WTC11 (cell line): Measurements from ENCODE around the gene FAM78B. TPM values are rescaled to one million over a fixed set of nuclear protein-coding genes. Genes with fewer than 3 reads are reported as not detected.
A peak's percentile ranks its signal among the peaks of the same experiment; 100 is the strongest.

Source experiments
- ATAC-seq: fragments of 200-7000 bp; cut with Tn5 transposase; 2 replicates; pipeline ENCODE4 v1.10.0; 2021; ENCODE audit warnings: mild to moderate bottlenecking, moderate library complexity
- CTCF ChIA-PET: fragments of 300-600 bp; sonication (Branson Sonifier 250); formaldehyde crosslinking; loops from one replicate; lab custom pipeline; 2021; ENCODE audit warnings: antibody characterized with exemption; lab: Charles Lee
- POLR2A ChIA-PET: fragments of 350-600 bp; sonication (Branson Sonifier 250); formaldehyde crosslinking; loops from one replicate; lab custom pipeline; 2021; ENCODE audit warnings: antibody characterized with exemption; lab: Charles Lee
- DNase-seq: peaks from one replicate; pipeline ENCODE4 v3.0.0; 2021; ENCODE audit warnings: low spot score
- H3K27ac Mint-ChIP-seq: 2 replicates; pipeline ENCODE4 v1.8.0; 2021; ENCODE audit warnings: mixed read lengths
- H3K27me3 Mint-ChIP-seq: 2 replicates; pipeline ENCODE4 v1.8.0; 2021; ENCODE audit warnings: low read depth, mild to moderate bottlenecking, moderate library complexity, mixed read lengths
- H3K36me3 Mint-ChIP-seq: 2 replicates; pipeline ENCODE4 v1.8.0; 2021; ENCODE audit warnings: mixed read lengths
- H3K4me1 Mint-ChIP-seq: 2 replicates; pipeline ENCODE4 v1.8.0; 2022; ENCODE audit warnings: mixed read lengths
- H3K4me3 Mint-ChIP-seq: 2 replicates; pipeline ENCODE4 v1.8.0; 2021; ENCODE audit warnings: mild to moderate bottlenecking, moderate library complexity, mixed read lengths
- H3K9me3 Mint-ChIP-seq: 2 replicates; pipeline ENCODE4 v1.8.0; 2021; ENCODE audit warnings: mixed read lengths
- CTCF ChIP-seq: fragments of 200-600 bp; IDR thresholded peaks from 2 replicates; pipeline ENCODE4 v1.8.0; 2022; ENCODE audit warnings: antibody characterized with exemption
- ETV6 ChIP-seq: sonication (generic); formaldehyde crosslinking; IDR thresholded peaks from 2 replicates; pipeline ENCODE4 v1.8.1; 2022; ENCODE audit warnings: mild to moderate bottlenecking, missing genetic modification reagents
- FOXP4 ChIP-seq: sonication (generic); formaldehyde crosslinking; IDR thresholded peaks from 2 replicates; pipeline ENCODE4 v1.8.0; 2022; ENCODE audit warnings: mild to moderate bottlenecking, missing genetic modification reagents
- GTF2I ChIP-seq: fragments of 250-450 bp; sonication (Bioruptor Pico); conservative IDR thresholded peaks from 2 replicates; pipeline ENCODE4 v1.4.0; 2021; ENCODE audit warnings: mild to moderate bottlenecking
- MXD4 ChIP-seq: fragments of 250-450 bp; sonication (Bioruptor Pico); IDR thresholded peaks from 2 replicates; pipeline ENCODE4 v1.8.0; 2021; ENCODE audit warnings: mild to moderate bottlenecking, moderate library complexity, borderline replicate concordance
- MYBL2 ChIP-seq: sonication (generic); formaldehyde crosslinking; IDR thresholded peaks from 2 replicates; pipeline ENCODE4 v1.8.1; 2023; ENCODE audit warnings: mild to moderate bottlenecking, moderate library complexity, missing genetic modification reagents
- OVOL2 ChIP-seq: fragments of 250-450 bp; sonication (Bioruptor Pico); IDR thresholded peaks from 2 replicates; pipeline ENCODE4 v1.9.0; 2021; ENCODE audit warnings: mild to moderate bottlenecking, borderline replicate concordance
- PRDM15 ChIP-seq: sonication (generic); formaldehyde crosslinking; IDR thresholded peaks from 2 replicates; pipeline ENCODE4 v1.8.0; 2022; ENCODE audit warnings: missing genetic modification reagents
- ZBTB21 ChIP-seq: sonication (generic); formaldehyde crosslinking; IDR thresholded peaks from 2 replicates; pipeline ENCODE4 v1.8.1; 2023; ENCODE audit warnings: mild to moderate bottlenecking, missing genetic modification reagents, borderline replicate concordance
- ZNF121 ChIP-seq: sonication (generic); formaldehyde crosslinking; IDR thresholded peaks from 2 replicates; pipeline ENCODE4 v1.8.0; 2023; ENCODE audit warnings: missing genetic modification reagents
- ZNF219 ChIP-seq: sonication (generic); formaldehyde crosslinking; IDR thresholded peaks from 2 replicates; pipeline ENCODE4 v1.8.0; 2023; ENCODE audit warnings: missing genetic modification reagents, mild to moderate bottlenecking, borderline replicate concordance
- ZNF512 ChIP-seq: sonication (generic); formaldehyde crosslinking; IDR thresholded peaks from 2 replicates; pipeline ENCODE4 v1.8.1; 2022; ENCODE audit warnings: missing genetic modification reagents, borderline replicate concordance
- total RNA-seq: library from RNA; stranded (reverse); gene quantifications from 3 replicates; pipeline ENCODE4 v1.2.3, GENCODE V29; 2021
- TF ChIP-seq, protein P1 (sequence below): sonication (generic); formaldehyde crosslinking; IDR thresholded peaks from 2 replicates; pipeline ENCODE4 v1.8.1; 2022; ENCODE audit warnings: mild to moderate bottlenecking, missing genetic modification reagents, moderate library complexity, borderline replicate concordance
- TF ChIP-seq, protein P2 (sequence below): fragments of 250-450 bp; sonication (Bioruptor Pico); IDR thresholded peaks from 2 replicates; pipeline ENCODE4 v1.9.0; 2021; ENCODE audit warnings: moderate library complexity, mild to moderate bottlenecking, inconsistent platforms, borderline replicate concordance
- TF ChIP-seq, protein P3 (sequence below): sonication (generic); formaldehyde crosslinking; IDR thresholded peaks from 2 replicates; pipeline ENCODE4 v1.8.0; 2022; ENCODE audit warnings: mild to moderate bottlenecking, missing genetic modification reagents

FAM78B gene
- total RNA-seq, 1 experiment from 2014 or later, result 2.6 TPM

- H3K4me3 Mint-ChIP-seq, result no peak overlapping the region
- H3K36me3 Mint-ChIP-seq, result no peaks in the 10 kb centered on the region
- no peaks in the 10 kb centered on the region for H3K27me3 Mint-ChIP-seq
- H3K27ac Mint-ChIP-seq, result no peak overlapping the region
- DNase-seq (no peak), ATAC-seq (no peak)
- POLR2A ChIA-PET, result no interaction called here
- TF ChIP-seq ZNF512 (CRISPR knock-in tag), result no peak
- CTCF ChIA-PET, result no interaction called here
- peaks cover 7% of the 10 kb centered on the region for H3K4me1 Mint-ChIP-seq
- H3K9me3 Mint-ChIP-seq, result no peaks in the 10 kb centered on the region
Measured at GRCh38 chr1:166133857-166134256, 32.9 kb downstream of the FAM78B start.

- DNase-seq, result no peak
- H3K36me3 Mint-ChIP-seq, result no peaks in the 10 kb centered on the region
- H3K27me3 Mint-ChIP-seq, result no peaks in the 10 kb centered on the region
- POLR2A ChIA-PET, result no interaction called here
- no peak overlapping the region for H3K4me3 Mint-ChIP-seq
- ATAC-seq, result no peak; the same call in 1 of the 2 replicates
- peaks cover 12% of the 10 kb centered on the region for H3K4me1 Mint-ChIP-seq
- TF ChIP-seq ETV6 (CRISPR knock-in tag) (no peak), MYBL2 (no peak), ZBTB21 (CRISPR knock-in tag) (no peak), MXD4 (no peak), CTCF (peak; percentile 46), OVOL2 (CRISPR knock-in tag) (no peak), GTF2I (CRISPR knock-in tag) (no peak), ZNF219 (CRISPR knock-in tag) (no peak)
- TF ChIP-seq, protein P1, sequence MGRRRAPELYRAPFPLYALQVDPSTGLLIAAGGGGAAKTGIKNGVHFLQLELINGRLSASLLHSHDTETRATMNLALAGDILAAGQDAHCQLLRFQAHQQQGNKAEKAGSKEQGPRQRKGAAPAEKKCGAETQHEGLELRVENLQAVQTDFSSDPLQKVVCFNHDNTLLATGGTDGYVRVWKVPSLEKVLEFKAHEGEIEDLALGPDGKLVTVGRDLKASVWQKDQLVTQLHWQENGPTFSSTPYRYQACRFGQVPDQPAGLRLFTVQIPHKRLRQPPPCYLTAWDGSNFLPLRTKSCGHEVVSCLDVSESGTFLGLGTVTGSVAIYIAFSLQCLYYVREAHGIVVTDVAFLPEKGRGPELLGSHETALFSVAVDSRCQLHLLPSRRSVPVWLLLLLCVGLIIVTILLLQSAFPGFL (CRISPR knock-in tag), result no peak
- H3K27ac Mint-ChIP-seq, result no peak overlapping the region
- CTCF ChIA-PET, result interaction anchor here (0.8 to 1.7 kb wide), 8 partner anchors 10 to 346 kb away, joined by 3 to 6 read pairs (median 4); no protein-coding TSS in a partner anchor
- no peaks in the 10 kb centered on the region for H3K9me3 Mint-ChIP-seq
Measured at GRCh38 chr1:166133276-166133841, 33.4 kb downstream of the FAM78B start.

DNA sequence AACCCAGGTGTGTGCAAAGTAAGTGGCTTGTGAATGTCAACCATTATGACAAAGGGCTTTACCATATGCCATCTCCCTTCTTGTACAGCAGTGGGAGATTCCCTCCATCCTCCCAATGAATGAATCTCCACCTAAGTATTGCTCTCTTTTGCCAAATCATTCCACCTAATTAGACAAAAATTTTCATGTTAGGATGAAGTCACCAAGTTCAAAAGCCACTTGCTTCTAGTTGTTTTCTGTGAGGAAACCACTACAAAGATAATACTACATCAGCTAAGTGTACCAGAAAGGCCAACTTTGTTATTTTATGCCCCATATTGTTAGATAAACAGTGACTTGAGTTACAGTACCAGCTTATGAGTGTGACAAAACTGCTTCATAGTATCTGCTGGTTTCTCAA lies 34.3 kb downstream of the FAM78B start:
- H3K4me3 Mint-ChIP-seq, result no peak overlapping the region
- no peak for DNase-seq
- ChIA-PET POLR2A (no interaction called here), CTCF (interaction anchor here (0.9 to 1.7 kb wide), 7 partner anchors 9 to 347 kb away, joined by 3 to 6 read pairs (median 3); no protein-coding TSS in a partner anchor)
- no peaks in the 10 kb centered on the region for H3K9me3 Mint-ChIP-seq
- no peaks in the 10 kb centered on the region; the same call in 1 of the 2 replicates for H3K27me3 Mint-ChIP-seq
- ATAC-seq, result no peak
- H3K27ac Mint-ChIP-seq, result no peak overlapping the region
- H3K4me1 Mint-ChIP-seq, result peaks cover 13% of the 10 kb centered on the region
- no peaks in the 10 kb centered on the region for H3K36me3 Mint-ChIP-seq
- TF ChIP-seq ZNF121 (CRISPR knock-in tag), result no peak
- TF ChIP-seq, protein P2, sequence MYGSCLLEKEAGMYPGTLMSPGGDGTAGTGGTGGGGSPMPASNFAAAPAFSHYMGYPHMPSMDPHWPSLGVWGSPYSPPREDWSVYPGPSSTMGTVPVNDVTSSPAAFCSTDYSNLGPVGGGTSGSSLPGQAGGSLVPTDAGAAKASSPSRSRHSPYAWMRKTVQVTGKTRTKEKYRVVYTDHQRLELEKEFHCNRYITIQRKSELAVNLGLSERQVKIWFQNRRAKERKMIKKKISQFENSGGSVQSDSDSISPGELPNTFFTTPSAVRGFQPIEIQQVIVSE (CRISPR knock-in tag), result no peak
- no peak for TF ChIP-seq PRDM15 (CRISPR knock-in tag)
- no peak for TF ChIP-seq FOXP4 (CRISPR knock-in tag)
- TF ChIP-seq, protein P1 (CRISPR knock-in tag), result no peak
- no peak for TF ChIP-seq GTF2I (CRISPR knock-in tag)
- TF ChIP-seq, protein P3, sequence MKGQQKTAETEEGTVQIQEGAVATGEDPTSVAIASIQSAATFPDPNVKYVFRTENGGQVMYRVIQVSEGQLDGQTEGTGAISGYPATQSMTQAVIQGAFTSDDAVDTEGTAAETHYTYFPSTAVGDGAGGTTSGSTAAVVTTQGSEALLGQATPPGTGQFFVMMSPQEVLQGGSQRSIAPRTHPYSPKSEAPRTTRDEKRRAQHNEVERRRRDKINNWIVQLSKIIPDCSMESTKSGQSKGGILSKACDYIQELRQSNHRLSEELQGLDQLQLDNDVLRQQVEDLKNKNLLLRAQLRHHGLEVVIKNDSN (CRISPR knock-in tag), result no peak
